ENCODE data around the gene PON2.
A peak's percentile ranks its signal among the peaks of the same experiment; 100 is the strongest.

Gene PON2

GRCh38 chr7:95441042-95441823, 6.4 kb upstream of the PON2 start:
- DNase-seq: no peak

- no peak for DNase-seq
Measured at GRCh38 chr7:95440394-95441038, 5.7 kb upstream of the PON2 start.

DNA sequence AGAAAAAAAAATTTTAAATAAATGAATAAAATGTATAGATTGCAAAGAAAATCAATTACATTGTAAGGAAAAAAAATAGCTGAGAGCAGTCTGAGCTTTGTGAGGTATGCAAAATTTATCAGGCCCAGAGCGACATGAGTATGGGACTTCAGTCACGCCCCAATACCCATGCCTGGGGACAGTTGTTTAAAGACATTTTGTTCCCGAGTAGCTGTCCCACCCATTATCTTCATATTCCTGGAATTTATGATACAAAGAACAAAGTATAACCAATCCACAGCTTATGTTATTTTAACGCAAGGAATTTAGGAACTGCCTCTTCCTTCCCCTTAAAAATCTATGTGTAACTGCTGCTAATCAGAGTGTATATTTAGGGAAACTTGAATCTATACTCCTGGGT, 1.6 kb upstream of the PON2 start:
- no peak for DNase-seq

DNA sequence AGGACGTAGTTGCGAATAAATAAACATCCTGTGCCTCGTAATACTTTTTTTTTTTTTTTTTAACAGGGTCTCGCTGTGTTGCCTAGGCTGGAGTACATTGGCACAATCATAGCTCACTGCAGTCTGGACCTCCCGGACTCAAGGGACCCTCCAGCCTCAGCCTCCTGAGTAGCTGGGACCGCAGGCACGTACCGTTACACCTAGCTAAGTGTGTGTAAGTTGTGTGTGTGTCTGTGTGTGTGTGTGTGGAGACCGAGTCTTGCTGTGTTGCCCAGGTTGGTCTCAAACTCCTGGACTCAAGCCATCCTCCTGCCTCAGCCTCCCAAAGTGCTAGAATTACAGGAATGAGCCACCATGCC, 573 bp upstream of the PON2 start:
- DNase-seq: peak; percentile 27

- no peak for DNase-seq
Measured at GRCh38 chr7:95433952-95434556, 774 bp downstream of the PON2 start.

DNA sequence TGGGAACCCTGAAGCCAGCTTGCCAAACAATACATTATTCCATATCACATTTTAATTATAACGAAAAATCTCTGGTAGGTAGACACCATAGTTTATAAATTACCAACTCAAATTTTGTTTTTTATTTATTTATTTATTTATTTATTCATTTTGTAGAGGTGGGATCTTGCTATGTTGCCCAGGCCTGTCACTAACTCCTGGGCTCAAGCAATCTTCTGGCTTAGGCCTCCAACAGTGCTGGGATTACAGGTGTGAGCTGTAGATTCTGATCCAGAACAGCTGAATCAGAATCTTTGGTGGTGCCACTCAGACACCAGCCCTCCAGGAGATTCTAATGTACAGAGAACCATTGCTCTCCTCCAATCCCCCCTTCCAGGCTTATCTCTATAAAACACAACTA, 1.7 kb downstream of the PON2 start:
- no peak for DNase-seq

GRCh38 chr7:95432606-95433005, 2.2 kb downstream of the PON2 start:
- no peak for DNase-seq

- DNase-seq: no peak
Measured at GRCh38 chr7:95430864-95431263, 4.0 kb downstream of the PON2 start.

DNA sequence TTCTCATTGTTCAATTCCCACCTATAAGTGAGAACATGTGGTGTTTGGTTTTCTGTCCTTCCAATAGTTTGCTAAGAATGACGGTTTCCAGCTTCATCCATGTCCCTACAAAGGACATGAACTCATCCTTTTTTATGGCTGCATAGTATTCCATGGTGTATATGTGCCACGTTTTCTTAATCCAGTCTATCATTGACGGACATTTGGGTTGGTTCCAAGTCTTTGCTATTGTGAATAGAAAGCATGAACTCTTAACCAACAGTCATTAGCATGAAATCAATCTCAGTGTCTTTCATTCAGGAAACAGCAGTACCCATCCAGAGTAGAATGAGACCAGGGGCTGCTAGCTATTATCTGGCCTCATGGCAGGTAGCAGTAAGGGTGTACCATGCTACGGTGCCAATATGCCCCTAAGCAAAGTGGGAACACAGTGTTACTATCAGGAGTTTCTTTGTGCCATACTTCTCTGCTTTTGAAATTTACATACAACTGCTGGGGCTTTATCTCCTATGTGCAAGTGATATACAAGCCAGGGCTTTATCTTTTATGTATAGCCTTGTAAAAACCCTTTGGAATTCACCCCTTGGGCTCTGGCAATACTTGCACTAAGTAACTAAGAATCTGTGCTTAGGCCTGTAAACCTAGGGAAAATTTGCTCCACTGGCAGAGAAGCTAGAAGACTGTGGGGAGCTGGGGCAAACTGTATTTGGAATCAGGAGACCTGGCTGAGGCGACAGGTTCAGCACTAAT, 5.4 kb downstream of the PON2 start:
- no peak for DNase-seq

DNA sequence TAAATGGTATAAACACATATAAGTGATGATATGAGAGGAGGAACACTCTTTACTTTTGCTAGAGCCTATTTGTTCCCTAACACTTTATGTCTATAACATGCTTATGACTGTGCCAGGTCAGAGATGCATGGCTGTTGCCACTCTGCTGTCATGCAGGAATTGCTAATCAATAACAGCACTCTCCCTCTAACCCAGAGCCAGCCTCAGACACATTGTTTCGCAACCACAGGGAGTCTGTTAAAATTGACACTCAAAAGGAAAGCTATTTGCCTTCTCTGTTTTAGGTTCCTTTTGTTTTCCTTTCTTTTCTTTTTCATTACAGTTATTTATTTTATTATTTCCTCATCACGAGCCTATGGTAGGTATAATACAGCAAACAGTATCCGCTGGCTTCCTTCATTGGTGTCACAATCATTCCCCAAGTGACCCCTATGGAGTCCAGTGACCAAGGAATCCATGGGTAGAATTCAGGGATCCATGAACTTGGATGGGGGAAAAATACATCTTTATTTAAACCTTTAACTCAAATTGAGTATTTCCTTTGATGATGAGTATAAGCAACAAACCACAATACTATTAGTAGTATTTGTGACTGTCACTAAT, 6.8 kb downstream of the PON2 start:
- DNase-seq: peak; percentile 73

DNA sequence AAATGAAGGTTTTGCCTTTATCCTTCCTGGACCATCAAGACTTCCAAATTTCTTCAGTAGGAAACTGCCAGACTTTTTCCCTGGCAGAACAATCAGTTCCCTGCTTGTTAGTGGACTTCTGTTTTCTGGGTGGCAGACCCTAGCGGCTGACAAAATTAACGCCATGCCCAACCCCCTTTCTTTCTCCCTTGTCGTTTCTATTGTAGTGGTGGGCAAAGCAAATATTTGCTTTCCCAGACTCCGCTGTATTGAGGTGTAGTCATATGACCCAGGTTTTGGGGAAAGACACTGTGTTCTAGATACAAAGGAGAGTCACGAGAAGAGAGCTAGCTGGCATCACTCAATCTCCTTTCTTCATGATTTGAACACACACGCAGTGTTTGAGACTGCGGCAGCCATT, 7.7 kb downstream of the PON2 start:
- DNase-seq: peak; percentile 64

GRCh38 chr7:95425694-95426093, 9.1 kb downstream of the PON2 start:
- DNase-seq: no peak

DNA sequence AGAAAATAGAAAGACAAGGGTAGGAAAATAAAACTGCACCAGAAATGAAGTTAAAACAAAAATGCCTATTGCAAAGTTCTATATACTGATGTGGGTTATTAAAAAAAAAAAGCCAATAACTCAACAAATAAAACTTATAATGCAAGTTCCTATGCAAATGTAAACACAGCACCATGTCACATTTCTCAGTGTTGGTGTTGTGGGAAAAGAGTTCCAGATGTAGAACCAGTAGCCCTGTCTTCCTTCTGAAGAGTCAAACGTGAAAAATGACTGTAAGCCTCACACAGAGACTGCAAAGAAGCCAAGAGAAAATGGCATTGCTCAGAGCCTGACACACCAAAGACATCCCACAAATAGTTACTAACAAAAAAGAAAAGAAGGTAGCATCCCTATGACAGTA, 10.1 kb downstream of the PON2 start:
- DNase-seq: no peak

- no peak for DNase-seq
Measured at GRCh38 chr7:95421847-95422444, 12.9 kb downstream of the PON2 start.

DNA sequence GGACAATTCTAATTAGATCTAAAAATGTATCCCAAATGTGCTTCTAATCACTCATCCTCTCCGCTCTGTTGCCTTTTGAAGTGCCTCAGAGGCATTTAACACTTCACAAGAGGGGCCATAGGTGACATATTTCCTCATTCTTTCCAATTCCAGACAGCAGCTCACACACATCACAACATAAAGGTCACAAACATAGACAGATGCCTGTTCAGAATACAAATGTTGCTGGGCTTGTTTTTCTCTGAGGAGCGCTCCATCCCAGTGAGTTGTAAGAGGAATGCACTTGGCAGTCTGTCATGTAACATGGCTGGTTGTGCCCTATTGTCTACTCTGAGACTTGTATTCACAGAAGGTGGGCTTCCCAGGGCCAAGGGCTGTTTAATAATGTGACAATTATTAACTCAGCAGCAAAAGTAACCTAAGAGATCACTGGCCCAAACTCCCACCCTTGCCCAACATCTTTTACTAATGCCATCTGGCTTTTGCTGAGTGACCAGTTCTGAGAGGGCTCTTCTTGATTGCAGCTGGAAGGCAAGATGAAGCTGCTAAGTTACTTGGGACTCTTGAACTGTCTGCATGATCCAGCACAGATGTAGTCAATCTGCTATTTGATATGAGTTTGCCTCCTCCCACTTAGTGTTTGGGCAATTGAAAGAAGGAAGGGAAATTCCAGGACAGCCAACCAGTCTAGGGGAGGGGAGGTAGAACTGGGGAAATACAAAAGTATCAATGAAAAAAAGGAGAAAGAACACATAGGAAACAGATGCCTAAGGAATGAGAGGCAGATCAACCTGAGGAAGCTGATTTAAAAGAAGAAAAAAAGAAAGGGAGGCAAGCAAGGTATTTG, 13.6 kb downstream of the PON2 start:
- no peak for DNase-seq

DNA sequence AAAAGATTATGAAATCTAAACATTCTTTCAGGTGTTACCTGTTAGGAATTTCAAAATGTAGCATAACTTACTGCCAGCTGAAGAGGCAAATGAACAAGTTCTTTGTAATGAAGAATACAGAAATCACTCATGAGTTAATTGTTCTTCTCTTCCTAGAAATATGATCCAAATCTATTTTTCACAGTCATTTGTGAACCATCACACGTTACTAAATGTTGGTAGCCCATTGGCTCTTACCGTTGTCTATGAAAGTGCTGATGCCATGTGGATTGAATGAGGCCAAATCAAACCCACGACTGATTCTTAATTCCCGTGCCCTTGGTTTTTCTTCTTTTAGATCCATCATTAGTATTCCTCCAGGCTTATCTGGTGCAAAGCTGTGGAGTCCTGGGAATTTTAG, 22.8 kb downstream of the PON2 start:
- DNase-seq: no peak

GRCh38 chr7:95411666-95412065, 23.2 kb downstream of the PON2 start:
- DNase-seq: no peak

GRCh38 chr7:95411036-95411435, 23.8 kb downstream of the PON2 start:
- DNase-seq: no peak

DNA sequence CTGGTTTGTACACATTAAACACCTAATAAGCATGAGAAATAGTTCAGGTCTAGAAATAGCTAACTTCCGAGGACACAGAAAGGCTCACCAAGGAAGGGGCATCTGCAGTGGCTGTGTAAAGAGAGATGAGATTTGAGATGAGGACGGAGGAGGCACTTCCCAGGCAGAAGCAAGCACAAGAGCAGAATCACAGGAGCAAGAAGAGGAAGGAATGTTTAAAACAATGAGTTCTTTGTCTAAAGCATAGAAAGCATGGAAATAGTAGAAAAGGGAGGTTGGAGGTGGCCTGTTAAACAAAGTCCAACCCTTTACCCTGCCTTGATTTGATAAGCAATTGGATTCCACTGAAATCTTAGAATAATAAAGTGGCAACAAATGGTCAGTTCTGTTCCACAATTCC, 27.1 kb downstream of the PON2 start:
- DNase-seq: peak; percentile 36

- no peak for DNase-seq
Measured at GRCh38 chr7:95405800-95406199, 29.0 kb downstream of the PON2 start.

DNA sequence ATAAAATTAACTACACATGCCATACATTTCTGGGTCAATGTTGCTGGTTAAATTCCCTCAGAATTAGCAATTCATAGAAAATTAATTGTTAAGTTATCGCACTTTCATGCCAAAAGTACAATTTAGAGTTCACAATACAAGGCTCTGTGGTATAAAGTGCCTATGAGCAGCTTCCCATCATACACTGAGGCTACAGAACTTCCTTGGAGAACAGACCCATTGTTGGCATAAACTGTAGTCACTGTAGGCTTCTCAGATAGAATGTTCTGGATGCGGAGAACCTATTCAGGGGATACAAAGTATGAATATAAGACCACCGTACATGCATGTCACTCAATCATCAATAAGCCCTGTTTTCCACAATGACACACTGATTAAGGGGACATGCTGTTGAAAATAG, 29.6 kb downstream of the PON2 start:
- DNase-seq: no peak

GRCh38 chr7:95404316-95404865, 30.4 kb downstream of the PON2 start:
- DNase-seq: peak; percentile 18
